HepG2 (cell line): ENCODE measurements around the gene SPINT4. TPM values are rescaled to one million over a fixed set of nuclear protein-coding genes. Genes with fewer than 3 reads are reported as not detected.

Experiments
- GABPB1 ChIP-seq: IDR thresholded peaks from 2 replicates; pipeline ENCODE4 v1.6.1; 2016; ENCODE audit warnings: mild to moderate bottlenecking, missing genetic modification reagents, moderate library complexity, missing compliant biosample characterization
- HMGXB3 ChIP-seq: sonication (generic); formaldehyde crosslinking; IDR thresholded peaks from 2 replicates; pipeline ENCODE4 v1.4.0; 2020; ENCODE audit warnings: missing genetic modification reagents, borderline replicate concordance
- HNRNPH1 ChIP-seq: fragments of 200-400 bp; formaldehyde crosslinking; optimal IDR thresholded peaks from 2 replicates; pipeline ENCODE3; 2017; ENCODE audit warnings: mild to moderate bottlenecking, low read depth, low read length
- KMT2A ChIP-seq: sonication (generic); formaldehyde crosslinking; IDR thresholded peaks from 2 replicates; pipeline ENCODE4 v1.4.0; 2020; ENCODE audit warnings: missing genetic modification reagents
- MAFF ChIP-seq: IDR thresholded peaks from 2 replicates; pipeline ENCODE4 v1.6.1; 2011; ENCODE audit warnings: low read depth, low read length, improper control_type of control experiment
- POLR2AphosphoS2 ChIP-seq: IDR thresholded peaks from 2 replicates; pipeline ENCODE4 v1.6.1; 2011; ENCODE audit warnings: low read depth, low read length, improper control_type of control experiment
- POLR2G ChIP-seq: fragments of 200-400 bp; formaldehyde crosslinking; IDR thresholded peaks from 2 replicates; pipeline ENCODE4 v1.6.1; 2018; ENCODE audit warnings: mild to moderate bottlenecking, low read depth, low read length, moderate library complexity
- RNF219 ChIP-seq: sonication (generic); formaldehyde crosslinking; IDR thresholded peaks from 2 replicates; pipeline ENCODE4 v1.5.0; 2020; ENCODE audit warnings: mild to moderate bottlenecking, missing genetic modification reagents
- SRF ChIP-seq: IDR thresholded peaks from 2 replicates; pipeline ENCODE4 v1.6.1; 2011; ENCODE audit warnings: mild to moderate bottlenecking, low read depth, low read length, moderate library complexity
- TBX3 ChIP-seq: fragments of 450-650 bp; IDR thresholded peaks from 2 replicates; pipeline ENCODE4 v1.6.1; 2017; ENCODE audit warnings: antibody characterized with exemption, mild to moderate bottlenecking, inconsistent platforms, borderline replicate concordance
- TOE1 ChIP-seq: sonication (generic); formaldehyde crosslinking; IDR thresholded peaks from 2 replicates; pipeline ENCODE4 v1.4.0; 2020; ENCODE audit warnings: mild to moderate bottlenecking, missing genetic modification reagents
- ZBTB37 ChIP-seq: sonication (generic); formaldehyde crosslinking; IDR thresholded peaks from 2 replicates; pipeline ENCODE4 v1.4.0; 2020; ENCODE audit warnings: mild to moderate bottlenecking, missing genetic modification reagents
- ZMYM4 ChIP-seq: sonication (generic); formaldehyde crosslinking; IDR thresholded peaks from 2 replicates; pipeline ENCODE4 v1.8.1; 2023; ENCODE audit warnings: mild to moderate bottlenecking, missing genetic modification reagents
- ZNF160 ChIP-seq: sonication (generic); formaldehyde crosslinking; IDR thresholded peaks from 2 replicates; pipeline ENCODE4 v1.8.0; 2022; ENCODE audit warnings: mild to moderate bottlenecking, inconsistent platforms, missing genetic modification reagents
- ZNF281 ChIP-seq: sonication (generic); formaldehyde crosslinking; IDR thresholded peaks from 2 replicates; pipeline ENCODE4 v1.4.0; 2020; ENCODE audit warnings: missing genetic modification reagents, borderline replicate concordance
- ZNF484 ChIP-seq: sonication (generic); formaldehyde crosslinking; IDR thresholded peaks from 2 replicates; pipeline ENCODE4 v1.5.1; 2020; ENCODE audit warnings: mild to moderate bottlenecking, low read depth, missing genetic modification reagents, borderline replicate concordance
- ZNF567 ChIP-seq: sonication (generic); formaldehyde crosslinking; IDR thresholded peaks from 2 replicates; pipeline ENCODE4 v1.8.1; 2023; ENCODE audit warnings: mild to moderate bottlenecking, missing genetic modification reagents, borderline replicate concordance
- ZNF572 ChIP-seq: sonication (generic); formaldehyde crosslinking; IDR thresholded peaks from 2 replicates; pipeline ENCODE4 v1.5.1; 2020; ENCODE audit warnings: mild to moderate bottlenecking, missing genetic modification reagents
- ZNF790 ChIP-seq: sonication (generic); formaldehyde crosslinking; IDR thresholded peaks from 2 replicates; pipeline ENCODE4 v1.8.0; 2022; ENCODE audit warnings: missing genetic modification reagents, mild to moderate bottlenecking, borderline replicate concordance
- ZNF883 ChIP-seq: sonication (generic); formaldehyde crosslinking; IDR thresholded peaks from 2 replicates; pipeline ENCODE4 v1.5.1; 2020; ENCODE audit warnings: mild to moderate bottlenecking, missing genetic modification reagents; ENCODE audit errors: not compliant biosample characterization
- polyA plus RNA-seq, 8 experiments: library from polyadenylated mRNA; depleted of rRNA in 3 of 8; stranded (reverse) in 7 of 8; unstranded in 1 of 8; fragments of >200 nt; fragmentation: Illumina TruSeq in 4 of 8; extraction: Trizol in 4 of 8; gene quantifications; 2 replicates each; pipeline versions ENCODE4 v1.2.1 to v1.2.3, GENCODE V29; 2011 to 2016; ENCODE audit warnings: low read depth in 4 of 8, missing spikeins in 1 of 8, mixed read lengths in 1 of 8; ENCODE audit not compliant: insufficient read depth in 1 of 8
- total RNA-seq, 5 experiments: library from RNA; depleted of rRNA; stranded (reverse); fragments of >200 nt; fragmentation: Illumina TruSeq; extraction: Trizol; gene quantifications; 2 replicates each; pipeline ENCODE4 v1.2.3, GENCODE V29; 2016; ENCODE audit warnings: low read depth in 1 of 5

SPINT4 gene
- total and polyA plus RNA-seq, 2 of the 13 experiments (the other 11 are each of a cell fraction or from before 2014, with no cell fraction given) = not detected

- TF ChIP-seq HMGXB3 (peak; percentile 67; the same call in 1 of the 2 replicates), ZNF281 (CRISPR knock-in tag) (no peak; the same call in 1 of the 2 replicates), ZNF484 (no peak), POLR2G (no peak), GABPB1 (no peak), RNF219 (CRISPR knock-in tag) (no peak), ZMYM4 (CRISPR knock-in tag) (peak; percentile 41; the same call in 1 of the 2 replicates), MAFF (no peak), ZNF572 (no peak), POLR2AphosphoS2 (no peak), TOE1 (CRISPR knock-in tag) (no peak), TBX3 (no peak), HNRNPH1 (no peak), SRF (0 out of 2 replicates have a peak, but pooled peaks have one; percentile 11), KMT2A (CRISPR knock-in tag) (no peak), ZBTB37 (CRISPR knock-in tag) (peak; percentile 93), ZNF790 (no peak), ZNF567 (CRISPR knock-in tag) (no peak), ZNF160 (CRISPR knock-in tag) (no peak), ZNF883 (no peak)
Measured at GRCh38 chr20:45725134-45725533, 3.0 kb downstream of the SPINT4 start (continued).
